Measurements from ENCODE around the gene GRIA4.

DNA sequence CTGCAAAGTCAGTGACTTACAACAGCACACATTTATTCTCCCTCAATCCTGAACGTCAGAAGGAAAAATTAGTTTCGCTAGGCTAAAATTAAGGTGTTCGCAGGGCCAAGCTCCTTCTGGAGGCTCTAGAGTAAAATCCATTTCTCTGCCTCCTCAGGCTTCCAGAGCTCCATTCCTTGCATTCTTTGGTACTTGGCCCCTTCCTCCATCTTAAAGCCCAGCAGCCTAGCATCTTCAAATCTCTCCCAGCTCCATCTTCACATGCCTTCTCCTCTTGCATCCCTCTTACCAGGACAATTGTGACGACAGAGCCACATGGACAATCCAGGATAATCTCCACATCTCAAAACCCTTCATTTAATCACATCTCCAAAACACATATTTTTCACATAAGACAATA, 165.0 kb downstream of the GRIA4 start:
- TF ChIP-seq EZH2 (IDR thresholded peaks at IDR 0.05; ENCODE audit: borderline replicate concordance, insufficient read depth, low read length, poor library complexity, severe bottlenecking) = no peak
- TF ChIP-seq, protein P1, sequence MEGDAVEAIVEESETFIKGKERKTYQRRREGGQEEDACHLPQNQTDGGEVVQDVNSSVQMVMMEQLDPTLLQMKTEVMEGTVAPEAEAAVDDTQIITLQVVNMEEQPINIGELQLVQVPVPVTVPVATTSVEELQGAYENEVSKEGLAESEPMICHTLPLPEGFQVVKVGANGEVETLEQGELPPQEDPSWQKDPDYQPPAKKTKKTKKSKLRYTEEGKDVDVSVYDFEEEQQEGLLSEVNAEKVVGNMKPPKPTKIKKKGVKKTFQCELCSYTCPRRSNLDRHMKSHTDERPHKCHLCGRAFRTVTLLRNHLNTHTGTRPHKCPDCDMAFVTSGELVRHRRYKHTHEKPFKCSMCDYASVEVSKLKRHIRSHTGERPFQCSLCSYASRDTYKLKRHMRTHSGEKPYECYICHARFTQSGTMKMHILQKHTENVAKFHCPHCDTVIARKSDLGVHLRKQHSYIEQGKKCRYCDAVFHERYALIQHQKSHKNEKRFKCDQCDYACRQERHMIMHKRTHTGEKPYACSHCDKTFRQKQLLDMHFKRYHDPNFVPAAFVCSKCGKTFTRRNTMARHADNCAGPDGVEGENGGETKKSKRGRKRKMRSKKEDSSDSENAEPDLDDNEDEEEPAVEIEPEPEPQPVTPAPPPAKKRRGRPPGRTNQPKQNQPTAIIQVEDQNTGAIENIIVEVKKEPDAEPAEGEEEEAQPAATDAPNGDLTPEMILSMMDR (IDR thresholded peaks at IDR 0.05; ENCODE audit: poor library complexity, severe bottlenecking) = no peak
- TF ChIP-seq, protein P2, sequence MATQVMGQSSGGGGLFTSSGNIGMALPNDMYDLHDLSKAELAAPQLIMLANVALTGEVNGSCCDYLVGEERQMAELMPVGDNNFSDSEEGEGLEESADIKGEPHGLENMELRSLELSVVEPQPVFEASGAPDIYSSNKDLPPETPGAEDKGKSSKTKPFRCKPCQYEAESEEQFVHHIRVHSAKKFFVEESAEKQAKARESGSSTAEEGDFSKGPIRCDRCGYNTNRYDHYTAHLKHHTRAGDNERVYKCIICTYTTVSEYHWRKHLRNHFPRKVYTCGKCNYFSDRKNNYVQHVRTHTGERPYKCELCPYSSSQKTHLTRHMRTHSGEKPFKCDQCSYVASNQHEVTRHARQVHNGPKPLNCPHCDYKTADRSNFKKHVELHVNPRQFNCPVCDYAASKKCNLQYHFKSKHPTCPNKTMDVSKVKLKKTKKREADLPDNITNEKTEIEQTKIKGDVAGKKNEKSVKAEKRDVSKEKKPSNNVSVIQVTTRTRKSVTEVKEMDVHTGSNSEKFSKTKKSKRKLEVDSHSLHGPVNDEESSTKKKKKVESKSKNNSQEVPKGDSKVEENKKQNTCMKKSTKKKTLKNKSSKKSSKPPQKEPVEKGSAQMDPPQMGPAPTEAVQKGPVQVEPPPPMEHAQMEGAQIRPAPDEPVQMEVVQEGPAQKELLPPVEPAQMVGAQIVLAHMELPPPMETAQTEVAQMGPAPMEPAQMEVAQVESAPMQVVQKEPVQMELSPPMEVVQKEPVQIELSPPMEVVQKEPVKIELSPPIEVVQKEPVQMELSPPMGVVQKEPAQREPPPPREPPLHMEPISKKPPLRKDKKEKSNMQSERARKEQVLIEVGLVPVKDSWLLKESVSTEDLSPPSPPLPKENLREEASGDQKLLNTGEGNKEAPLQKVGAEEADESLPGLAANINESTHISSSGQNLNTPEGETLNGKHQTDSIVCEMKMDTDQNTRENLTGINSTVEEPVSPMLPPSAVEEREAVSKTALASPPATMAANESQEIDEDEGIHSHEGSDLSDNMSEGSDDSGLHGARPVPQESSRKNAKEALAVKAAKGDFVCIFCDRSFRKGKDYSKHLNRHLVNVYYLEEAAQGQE (IDR thresholded peaks at IDR 0.05; ENCODE audit: borderline replicate concordance) = no peak
- TF ChIP-seq POLR2AphosphoS5 (IDR thresholded peaks at IDR 0.05) = no peak
- no peak for TF ChIP-seq RAD21 (conservative IDR thresholded peaks at IDR 0.05)
- no peak for TF ChIP-seq TAF1 (IDR thresholded peaks at IDR 0.05; ENCODE audit: low read depth)
- TF ChIP-seq EP300 (conservative IDR thresholded peaks at IDR 0.05; ENCODE audit: poor library complexity, severe bottlenecking) = no peak

All from neural cell (in vitro differentiated cells).